GM21529 (cell line): ENCODE data around the gene STX10.

Experiments used
- ATAC-seq: cut with Tn5 transposase; IDR thresholded peaks from one replicate; pipeline ENCODE4 v1.9.1; 2021; ENCODE audit not compliant: unreplicated experiment

STX10 gene

GRCh38 chr19:13139633-13140311 is 10.4 kb downstream of the STX10 start:
- ATAC-seq, result no peak

- ATAC-seq, result no peak
Measured at GRCh38 chr19:13138916-13139198, 11.3 kb downstream of the STX10 start.

- no peak for ATAC-seq
Measured at GRCh38 chr19:13138171-13138915, 11.8 kb downstream of the STX10 start.

- no peak for ATAC-seq
Measured at GRCh38 chr19:13137290-13137794, 12.8 kb downstream of the STX10 start.

GRCh38 chr19:13135068-13136062 is 14.8 kb downstream of the STX10 start:
- no peak for ATAC-seq

- no peak for ATAC-seq
Measured at GRCh38 chr19:13134626-13135025, 15.5 kb downstream of the STX10 start.

GRCh38 chr19:13133241-13133870 is 16.8 kb downstream of the STX10 start:
- no peak for ATAC-seq

- ATAC-seq, result no peak
Measured at GRCh38 chr19:13132471-13133180, 17.5 kb downstream of the STX10 start.

GRCh38 chr19:13130886-13131490 is 19.2 kb downstream of the STX10 start:
- no peak for ATAC-seq

- ATAC-seq, result no peak
Measured at GRCh38 chr19:13129384-13129783, 20.8 kb downstream of the STX10 start.

- ATAC-seq, result no peak
Measured at GRCh38 chr19:13128583-13128982, 21.6 kb downstream of the STX10 start.

- no peak for ATAC-seq
Measured at GRCh38 chr19:13127811-13128575, 22.2 kb downstream of the STX10 start.

- ATAC-seq, result no peak
Measured at GRCh38 chr19:13127051-13127450, 23.1 kb downstream of the STX10 start.

- no peak for ATAC-seq
Measured at GRCh38 chr19:13122980-13123957, 26.9 kb downstream of the STX10 start.

- ATAC-seq, result no peak
Measured at GRCh38 chr19:13122275-13122878, 27.8 kb downstream of the STX10 start.

GRCh38 chr19:13121551-13122274 is 28.5 kb downstream of the STX10 start:
- ATAC-seq, result no peak

GRCh38 chr19:13120817-13121216 is 29.4 kb downstream of the STX10 start:
- no peak for ATAC-seq
